Lower lobe of right lung (tissue), 2 donors: Measurements from ENCODE around the gene XKRX. TPM values are rescaled to one million over a fixed set of nuclear protein-coding genes. Genes with fewer than 3 reads are reported as not detected.

Experiments
- ATAC-seq, 2 donors: fragments of 200-7000 bp; cut with Tn5 transposase; one replicate each; pipeline ENCODE4 v1.9.1; 2020 to 2022; ENCODE audit warnings: mild to moderate bottlenecking in 2 of 2, moderate library complexity in 2 of 2
- DNase-seq: peaks from one replicate; pipeline ENCODE4 v3.0.0-alpha.2; 2020
- H3K27ac ChIP-seq: fragments of 200-600 bp; one replicate; pipeline ENCODE4 v1.8.0; 2022
- H3K27me3 ChIP-seq: fragments of 200-600 bp; one replicate; pipeline ENCODE4 v1.8.0; 2022; ENCODE audit warnings: low read depth
- H3K36me3 ChIP-seq: fragments of 200-600 bp; one replicate; pipeline ENCODE4 v1.8.0; 2022; ENCODE audit warnings: mild to moderate bottlenecking
- H3K4me1 ChIP-seq: fragments of 200-600 bp; one replicate; pipeline ENCODE4 v1.8.0; 2022
- H3K4me3 ChIP-seq: fragments of 200-600 bp; one replicate; pipeline ENCODE4 v1.8.0; 2022; ENCODE audit warnings: mild to moderate bottlenecking
- H3K9me3 ChIP-seq: fragments of 200-600 bp; one replicate; pipeline ENCODE4 v1.8.0; 2022
- CTCF ChIP-seq: fragments of 200-600 bp; IDR thresholded peaks from one replicate; pipeline ENCODE4 v1.8.0; 2022; ENCODE audit warnings: antibody characterized with exemption, mild to moderate bottlenecking
- intact Hi-C: fragments of 100-400 bp; cut with DNase I; formaldehyde crosslinking; loops from one replicate; pipeline ENCODE4 v1.11.0; 2022
- long read RNA-seq: library from polyadenylated mRNA; unstranded; transcript quantifications from one replicate; pipeline ENCODE4 v2.0.0, GENCODE V29; 2021
- total RNA-seq: library from RNA; stranded (reverse); fragmentation: NEBNext Ultra II Directional; extraction: Animal tissue kit (Norgen Biotek cat#: 25700); gene quantifications from one replicate; pipeline ENCODE4 v1.2.1, GENCODE V29; 2021
- donor health status: DM: no; HTN: yes; CAD: no; lungs with severe emphysema.

Gene XKRX
- 8.1 TPM for total RNA-seq
- long read RNA-seq, partial matches to known transcripts = 0 of 1 reads
- long read RNA-seq, other reads (novel, unspliced or antisense) = 1 of 1 reads

GRCh38 chrX:100928660-100929613 is at the start of gene XKRX:
XKRX (minus strand) TSS chrX:100928917; CDS start chrX:100928304, 613 bp downstream.
- no peaks in the 10 kb centered on the region for H3K27me3 ChIP-seq
- ATAC-seq (peak; percentile 84 to 94), DNase-seq (peak; percentile 75)

GRCh38 chrX:100976211-100976610 is 47.5 kb upstream of the XKRX start:
- intact Hi-C loops = no loop called here

More at GRCh38 chrX:100928660-100929613, at the start of gene XKRX:
- H3K9me3 ChIP-seq = no peaks in the 10 kb centered on the region
- H3K4me3 ChIP-seq = peak within 1 kb of the TSS; percentile 50
- intact Hi-C loops = no loop called here
- H3K27ac ChIP-seq = no peak within 1 kb of the TSS
- no peak for TF ChIP-seq CTCF
- no peaks in the 10 kb centered on the region for H3K4me1 ChIP-seq
- H3K36me3 ChIP-seq = no peaks in the 10 kb centered on the region

GRCh38 chrX:100975212-100975611 is 46.5 kb upstream of the XKRX start:
- DNase-seq = no peak
- H3K9me3 ChIP-seq = no peaks in the 10 kb centered on the region
- H3K4me3 ChIP-seq = no peak overlapping the region
- H3K27me3 ChIP-seq = no peaks in the 10 kb centered on the region
- intact Hi-C loops = no loop called here
- H3K36me3 ChIP-seq = no peaks in the 10 kb centered on the region
- no peak for ATAC-seq
- H3K4me1 ChIP-seq = no peaks in the 10 kb centered on the region
- H3K27ac ChIP-seq = no peak overlapping the region
- TF ChIP-seq CTCF = no peak

More at GRCh38 chrX:100976211-100976610, 47.5 kb upstream of the XKRX start:
- Histone ChIP-seq H3K27me3 (no peaks in the 10 kb centered on the region), H3K9me3 (no peaks in the 10 kb centered on the region), H3K4me1 (no peaks in the 10 kb centered on the region), H3K4me3 (no peak overlapping the region), H3K27ac (no peak overlapping the region), H3K36me3 (no peaks in the 10 kb centered on the region)
- ATAC-seq = no peak
- DNase-seq = no peak
- no peak for TF ChIP-seq CTCF

GRCh38 chrX:100973411-100973810 is 44.7 kb upstream of the XKRX start:
- no peak for DNase-seq
- no peaks in the 10 kb centered on the region for H3K36me3 ChIP-seq
- H3K4me1 ChIP-seq = no peaks in the 10 kb centered on the region
- no peak overlapping the region for H3K27ac ChIP-seq
- intact Hi-C loops = no loop called here
- H3K27me3 ChIP-seq = no peaks in the 10 kb centered on the region
- ATAC-seq = no peak
- TF ChIP-seq CTCF = no peak
- no peak overlapping the region for H3K4me3 ChIP-seq
- H3K9me3 ChIP-seq = no peaks in the 10 kb centered on the region

- Histone ChIP-seq H3K4me3 (no peak overlapping the region), H3K36me3 (no peaks in the 10 kb centered on the region), H3K4me1 (no peaks in the 10 kb centered on the region), H3K27ac (no peak overlapping the region), H3K27me3 (no peaks in the 10 kb centered on the region), H3K9me3 (no peaks in the 10 kb centered on the region)
- no peak for ATAC-seq
- no peak for TF ChIP-seq CTCF
- DNase-seq = no peak
- intact Hi-C loops = no loop called here
Observed at GRCh38 chrX:100969936-100970335, 41.2 kb upstream of the XKRX start.
